ENCODE data around the gene CYB561D1.

- TF ChIP-seq CTCF (conservative IDR thresholded peaks at IDR 0.05) = no peak
- no peak for TF ChIP-seq EZH2 (IDR thresholded peaks at IDR 0.05; ENCODE audit: low read depth)
Measured at GRCh38 chr1:109535481-109535880, 41.6 kb downstream of the CYB561D1 start.
